ENCODE data around the gene SHISAL2A. TPM values are rescaled to one million over a fixed set of nuclear protein-coding genes. Genes with fewer than 3 reads are reported as not detected.
"Not testable (repeated sequence)": the region's sequence is repeated elsewhere in the genome, so short reads cannot be mapped to it uniquely, and the experiment has no call there.

SHISAL2A gene
- total RNA-seq, 2 donors from 2014 or later: not detected

DNA sequence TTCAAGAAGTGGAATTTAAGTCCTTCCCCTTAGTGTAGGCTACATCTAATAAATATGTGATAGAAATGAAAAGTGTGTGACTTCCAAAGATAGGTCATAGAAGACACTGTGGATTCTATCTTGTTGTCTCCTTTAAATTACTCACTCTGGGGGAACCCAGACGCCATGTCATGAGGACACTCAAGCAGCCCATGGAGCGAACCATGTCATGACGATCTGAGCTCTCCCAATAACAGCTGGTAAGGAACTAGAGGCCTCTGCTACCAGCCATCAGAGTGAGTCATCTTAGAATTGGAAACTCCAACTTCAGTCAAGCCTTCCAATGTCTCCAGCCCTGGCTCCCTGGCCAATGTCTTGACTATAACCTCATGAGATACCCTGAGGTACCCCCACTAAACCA, 58.9 kb downstream of the SHISAL2A start:
- TF ChIP-seq POLR2A (IDR thresholded peaks at IDR 0.05): no peak
- TF ChIP-seq, protein P1, sequence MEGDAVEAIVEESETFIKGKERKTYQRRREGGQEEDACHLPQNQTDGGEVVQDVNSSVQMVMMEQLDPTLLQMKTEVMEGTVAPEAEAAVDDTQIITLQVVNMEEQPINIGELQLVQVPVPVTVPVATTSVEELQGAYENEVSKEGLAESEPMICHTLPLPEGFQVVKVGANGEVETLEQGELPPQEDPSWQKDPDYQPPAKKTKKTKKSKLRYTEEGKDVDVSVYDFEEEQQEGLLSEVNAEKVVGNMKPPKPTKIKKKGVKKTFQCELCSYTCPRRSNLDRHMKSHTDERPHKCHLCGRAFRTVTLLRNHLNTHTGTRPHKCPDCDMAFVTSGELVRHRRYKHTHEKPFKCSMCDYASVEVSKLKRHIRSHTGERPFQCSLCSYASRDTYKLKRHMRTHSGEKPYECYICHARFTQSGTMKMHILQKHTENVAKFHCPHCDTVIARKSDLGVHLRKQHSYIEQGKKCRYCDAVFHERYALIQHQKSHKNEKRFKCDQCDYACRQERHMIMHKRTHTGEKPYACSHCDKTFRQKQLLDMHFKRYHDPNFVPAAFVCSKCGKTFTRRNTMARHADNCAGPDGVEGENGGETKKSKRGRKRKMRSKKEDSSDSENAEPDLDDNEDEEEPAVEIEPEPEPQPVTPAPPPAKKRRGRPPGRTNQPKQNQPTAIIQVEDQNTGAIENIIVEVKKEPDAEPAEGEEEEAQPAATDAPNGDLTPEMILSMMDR (IDR thresholded peaks at IDR 0.05): no peak
- no peaks in the 10 kb centered on the region for H3K9me3 ChIP-seq
- ATAC-seq (no peak), DNase-seq (no peak)
- peaks cover 0 to 15% of the 10 kb centered on the region in 2 donors for H3K36me3 ChIP-seq (replicated peaks in 1 of 2; ENCODE audit: insufficient read depth in 1 of 2, low read depth in 2 of 2)
- H3K4me1 ChIP-seq: peaks cover 3% of the 10 kb centered on the region
- WGBS, 2 donors: 91 to 97% methylated on average over 3 of the region's 3 CpGs
- intact Hi-C loops (cut with DNase I): no loop called here
- no peaks in the 10 kb centered on the region for H3K27me3 ChIP-seq
- H3K4me3 ChIP-seq: no peak overlapping the region
- no peak overlapping the region for H3K27ac ChIP-seq

DNA sequence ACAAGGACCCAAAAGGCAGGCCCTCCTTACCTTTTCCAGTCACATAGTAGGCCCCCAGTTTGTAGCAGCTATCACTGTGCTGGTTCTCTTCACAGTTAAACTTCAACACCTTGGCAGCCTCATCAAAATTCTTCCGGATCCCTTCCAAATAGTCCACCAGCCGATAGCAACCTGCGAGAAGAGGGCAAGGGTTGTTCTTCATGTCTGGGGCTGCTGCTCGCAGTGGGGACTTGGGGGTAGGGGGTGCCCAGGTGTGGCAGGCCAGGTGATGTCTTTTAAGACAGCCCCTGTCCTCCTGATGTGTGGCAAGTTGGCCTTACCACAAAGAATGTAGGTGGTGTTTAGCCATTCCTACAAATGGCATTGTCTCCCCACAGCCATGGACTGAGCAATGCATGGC, 59.7 kb downstream of the SHISAL2A start:
- no peaks in the 10 kb centered on the region for H3K27me3 ChIP-seq
- H3K4me1 ChIP-seq: peaks cover 12% of the 10 kb centered on the region
- WGBS, 2 donors: 98 to 100% methylated on average over 2 to 4 of the region's 4 CpGs
- intact Hi-C loops (cut with DNase I): no loop called here
- no peak overlapping the region for H3K27ac ChIP-seq
- DNase-seq: no peak
- TF ChIP-seq POLR2A (IDR thresholded peaks at IDR 0.05): no peak
- TF ChIP-seq, protein P1 (IDR thresholded peaks at IDR 0.05): no peak
- H3K4me3 ChIP-seq: no peak overlapping the region
- ATAC-seq: no peak
- H3K9me3 ChIP-seq: no peaks in the 10 kb centered on the region
- peaks cover 0 to 10% of the 10 kb centered on the region in 2 donors for H3K36me3 ChIP-seq (replicated peaks in 1 of 2; ENCODE audit: insufficient read depth in 1 of 2, low read depth in 2 of 2)

DNA sequence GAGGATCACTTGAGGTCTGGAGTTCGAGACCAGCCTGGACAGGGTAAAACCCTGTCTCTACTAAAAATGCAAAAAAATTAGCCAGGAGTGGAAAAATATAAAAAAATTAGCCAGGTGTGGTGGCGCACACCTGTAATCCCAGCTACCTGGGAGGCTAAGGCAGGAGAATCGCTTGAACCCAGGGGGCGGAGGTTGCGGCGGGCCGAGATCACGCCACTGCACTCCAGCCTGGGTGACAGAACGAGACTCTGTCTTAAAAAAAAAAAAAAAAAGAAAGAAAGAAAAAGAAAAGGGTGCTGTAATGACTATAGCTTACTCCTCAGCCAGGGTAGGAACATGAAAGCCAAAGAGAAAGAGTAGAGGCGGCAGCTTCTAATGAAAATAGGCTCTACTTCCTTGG, 60.4 kb downstream of the SHISAL2A start:
- H3K27ac ChIP-seq; ATAC-seq; intact Hi-C loops (cut with DNase I); H3K27me3 ChIP-seq; H3K9me3 ChIP-seq; H3K4me3 ChIP-seq; DNase-seq: not testable (repeated sequence)
- peaks cover 0 to 10% of the 10 kb centered on the region in 2 donors for H3K36me3 ChIP-seq (replicated peaks in 1 of 2; ENCODE audit: insufficient read depth in 1 of 2, low read depth in 2 of 2)
- peaks cover 12% of the 10 kb centered on the region for H3K4me1 ChIP-seq
- 97 to 98% methylated on average over 6 to 10 of the region's 10 CpGs for WGBS, 2 donors

DNA sequence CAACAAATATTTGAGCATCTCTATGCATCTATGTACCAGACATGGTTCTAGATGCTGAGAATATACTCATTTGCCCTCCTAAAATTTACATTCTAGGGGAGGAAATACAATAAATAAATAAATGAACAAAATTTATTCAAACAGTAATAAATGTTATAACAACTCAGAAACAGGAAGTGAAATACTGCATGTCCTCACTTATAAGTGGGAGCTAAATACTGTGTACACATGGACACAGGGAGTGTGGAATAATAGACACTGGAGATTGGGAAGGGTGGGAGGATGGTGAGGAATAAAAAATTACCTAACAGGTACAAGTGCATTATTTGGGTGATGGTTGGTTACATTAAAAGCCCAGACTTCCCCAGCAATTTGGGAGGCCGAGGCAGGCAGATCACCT, 60.9 kb downstream of the SHISAL2A start:
- peaks cover 0 to 8% of the 10 kb centered on the region in 2 donors for H3K36me3 ChIP-seq (replicated peaks in 1 of 2; ENCODE audit: insufficient read depth in 1 of 2, low read depth in 2 of 2)
- no peaks in the 10 kb centered on the region for H3K27me3 ChIP-seq
- TF ChIP-seq, protein P1 (IDR thresholded peaks at IDR 0.05): no peak
- no peak for TF ChIP-seq POLR2A (IDR thresholded peaks at IDR 0.05)
- H3K4me1 ChIP-seq: peaks cover 17% of the 10 kb centered on the region
- DNase-seq (no peak), ATAC-seq (no peak)
- intact Hi-C loops (cut with DNase I): no loop called here
- WGBS, 2 donors: 92 to 100% methylated on average over 1 of the region's 1 CpG
- H3K9me3 ChIP-seq: no peaks in the 10 kb centered on the region
- no peak overlapping the region for H3K4me3 ChIP-seq
- no peak overlapping the region for H3K27ac ChIP-seq

DNA sequence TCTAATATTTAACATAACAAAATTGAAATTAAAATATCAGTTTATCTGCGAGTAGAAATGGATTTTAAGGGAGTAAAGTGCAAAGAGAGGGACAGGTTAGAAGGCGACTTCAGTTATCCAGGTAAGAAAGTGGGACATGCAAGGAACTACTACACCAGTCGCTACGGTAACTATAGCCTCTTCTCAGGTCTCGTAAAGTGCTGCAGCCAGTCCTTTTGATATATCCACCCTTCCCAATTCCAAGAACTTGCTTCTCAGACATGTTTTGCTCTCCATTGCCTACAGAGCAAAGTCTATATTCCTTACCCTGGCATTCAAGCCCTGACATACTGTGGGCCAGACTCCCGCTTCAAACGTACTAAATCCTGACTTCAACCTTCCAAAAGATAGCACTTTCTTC, 62.7 kb downstream of the SHISAL2A start:
- Histone ChIP-seq H3K36me3 (replicated peaks in 1 of 2; ENCODE audit: insufficient read depth in 1 of 2, low read depth in 2 of 2) (peaks cover 0 to 8% of the 10 kb centered on the region in 2 donors), H3K4me1 (peaks cover 23% of the 10 kb centered on the region), H3K9me3 (no peaks in the 10 kb centered on the region), H3K27me3 (no peaks in the 10 kb centered on the region), H3K4me3 (no peak overlapping the region), H3K27ac (no peak overlapping the region)
- TF ChIP-seq, protein P1 (IDR thresholded peaks at IDR 0.05): no peak
- no peak for TF ChIP-seq POLR2A (IDR thresholded peaks at IDR 0.05)
- DNase-seq (no peak), ATAC-seq (no peak)
- 95 to 96% methylated on average over 7 of the region's 7 CpGs for WGBS, 2 donors
- intact Hi-C loops (cut with DNase I): no loop called here
